Measurements from ENCODE around the gene SPTBN4.
"Not testable (repeated sequence)": the region's sequence is repeated elsewhere in the genome, so short reads cannot be mapped to it uniquely, and the experiment has no call there.

SPTBN4 gene

DNA sequence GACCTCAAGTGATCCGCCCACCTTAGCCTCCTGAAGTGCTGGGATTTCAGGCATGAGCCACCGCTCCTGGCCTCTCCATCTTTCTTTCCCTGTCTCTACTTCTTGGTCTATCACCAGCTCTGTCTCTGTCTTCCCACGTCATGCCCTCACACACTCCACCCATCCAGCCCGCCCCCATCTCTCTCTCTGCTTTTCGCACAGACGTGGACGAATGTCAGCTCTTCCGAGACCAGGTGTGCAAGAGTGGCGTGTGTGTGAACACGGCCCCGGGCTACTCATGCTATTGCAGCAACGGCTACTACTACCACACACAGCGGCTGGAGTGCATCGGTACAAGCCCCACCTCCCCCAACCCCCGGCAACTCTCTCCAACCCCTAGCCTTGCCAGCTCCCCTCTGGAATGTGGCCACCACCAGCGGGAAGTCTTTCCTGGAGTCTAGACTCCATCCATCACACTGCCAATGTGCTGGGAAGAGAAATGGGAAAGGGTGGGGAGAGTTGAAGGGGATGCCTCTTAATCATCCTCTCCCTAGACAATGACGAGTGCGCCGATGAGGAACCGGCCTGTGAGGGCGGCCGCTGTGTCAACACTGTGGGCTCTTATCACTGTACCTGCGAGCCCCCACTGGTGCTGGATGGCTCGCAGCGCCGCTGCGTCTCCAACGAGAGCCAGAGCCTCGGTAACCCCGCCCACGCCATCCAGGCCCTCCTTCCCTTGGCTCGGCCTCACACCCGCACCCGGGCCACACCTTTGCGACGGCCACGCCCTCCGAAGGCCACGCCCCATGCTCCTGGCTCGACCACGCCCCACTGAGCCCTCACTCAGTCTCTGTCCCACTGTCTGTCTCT lies 156.8 kb downstream of the SPTBN4 start:
- DNase-seq: peak; percentile 43

DNA sequence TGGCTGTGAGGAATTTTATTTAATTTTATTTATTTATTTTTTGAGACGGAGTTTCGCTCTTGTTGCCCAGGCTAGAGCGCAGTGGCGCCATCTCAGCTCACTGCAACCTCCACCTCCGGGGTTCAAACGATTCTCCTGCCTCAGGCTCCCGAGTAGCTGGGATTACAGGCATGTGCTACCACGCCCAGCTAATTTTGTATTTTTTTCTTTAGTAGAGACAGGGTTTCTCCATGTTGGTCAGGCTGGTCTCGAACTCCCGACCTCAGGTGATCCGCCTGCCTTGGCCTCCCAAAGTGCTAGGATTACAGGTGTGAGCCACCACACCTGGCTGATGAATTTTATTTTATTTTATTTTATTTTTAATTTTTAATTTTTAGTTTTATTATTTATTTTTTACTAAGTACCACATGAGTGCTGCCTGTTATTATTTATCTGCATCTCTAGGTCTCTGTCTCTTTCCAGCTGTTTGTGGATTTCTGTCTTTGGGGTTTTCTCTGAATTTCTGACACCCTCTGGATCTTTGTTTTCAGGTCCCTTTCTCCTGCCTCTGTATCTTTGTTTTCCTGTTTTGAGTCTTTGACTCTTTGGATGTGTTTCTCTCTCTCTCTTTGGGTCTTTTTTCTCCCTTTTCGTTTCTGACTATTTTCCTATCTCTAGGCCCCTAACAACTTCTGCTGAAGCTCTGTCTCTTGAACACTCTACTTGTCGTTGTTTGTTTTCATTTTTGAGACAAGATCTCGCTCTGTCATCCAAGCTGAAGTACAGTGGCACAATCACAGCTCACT lies 157.8 kb downstream of the SPTBN4 start:
- not testable (repeated sequence) for DNase-seq

DNA sequence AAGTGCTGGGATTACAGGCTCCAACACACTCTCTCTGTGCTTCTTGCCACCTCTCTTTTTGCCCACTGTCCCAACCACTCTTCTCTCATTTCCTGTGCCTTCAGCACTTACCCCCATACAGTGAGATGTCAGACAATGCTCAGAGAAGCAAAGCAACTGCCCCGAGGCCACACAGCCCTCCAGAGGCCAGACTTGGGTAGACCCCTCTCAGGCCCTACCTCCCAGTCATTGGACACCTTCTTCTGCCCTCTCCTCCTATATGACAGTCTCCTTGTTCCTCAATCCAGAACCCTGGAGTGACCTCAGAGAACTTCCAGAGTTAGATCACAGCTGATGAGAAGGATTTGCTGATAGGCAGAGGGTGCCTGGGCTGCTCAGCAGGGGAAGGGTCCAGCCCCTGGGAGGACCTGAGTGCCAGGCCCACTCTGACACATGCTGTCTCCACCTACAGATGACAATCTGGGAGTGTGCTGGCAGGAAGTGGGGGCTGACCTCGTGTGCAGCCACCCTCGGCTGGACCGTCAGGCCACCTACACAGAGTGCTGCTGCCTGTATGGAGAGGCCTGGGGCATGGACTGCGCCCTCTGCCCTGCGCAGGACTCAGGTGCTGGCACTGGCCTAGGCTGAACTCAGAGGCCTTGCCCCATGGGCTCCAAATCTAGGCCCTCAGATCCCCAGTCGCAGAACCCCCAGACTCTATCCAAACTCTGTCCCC lies 158.8 kb downstream of the SPTBN4 start:
- no peak for DNase-seq
